ENCODE results near the gene PDE8B. TPM values are rescaled to one million over a fixed set of nuclear protein-coding genes. Genes with fewer than 3 reads are reported as not detected.
A peak's percentile ranks its signal among the peaks of the same experiment; 100 is the strongest.

The PDE8B gene
- total RNA-seq (2014; rRNA removed) = 0.11 TPM in 1 of 2 replicates, not detected in the other
- polyA plus RNA-seq (2012) = 0.12 TPM

- no peak for DNase-seq (ENCODE audit: low read depth)
Measured at GRCh38 chr5:77210091-77210963, at the start of gene PDE8B. PDE8B (plus strand) TSS chr5:77210680; CDS start chr5:77210926, 246 bp downstream.

GRCh38 chr5:77163453-77163852 is 47.0 kb upstream of the PDE8B start:
- DNase-seq (ENCODE audit: low read depth) = no peak

GRCh38 chr5:77167063-77167462 is 43.4 kb upstream of the PDE8B start:
- no peak for DNase-seq (ENCODE audit: low read depth)

GRCh38 chr5:77167695-77168121 is 42.8 kb upstream of the PDE8B start:
- DNase-seq (ENCODE audit: low read depth) = peak; percentile 71

- peak; percentile 37 for DNase-seq (ENCODE audit: low read depth)
Measured at GRCh38 chr5:77168161-77168878, 42.2 kb upstream of the PDE8B start.

GRCh38 chr5:77168879-77169244 is 41.6 kb upstream of the PDE8B start:
- DNase-seq (ENCODE audit: low read depth) = no peak

GRCh38 chr5:77170196-77170890 is 40.1 kb upstream of the PDE8B start:
- DNase-seq (ENCODE audit: low read depth) = no peak

- DNase-seq (ENCODE audit: low read depth) = no peak
Measured at GRCh38 chr5:77171141-77171910, 39.2 kb upstream of the PDE8B start.

- no peak for DNase-seq (ENCODE audit: low read depth)
Measured at GRCh38 chr5:77172713-77173328, 37.7 kb upstream of the PDE8B start.

GRCh38 chr5:77174526-77174925 is 36.0 kb upstream of the PDE8B start:
- DNase-seq (ENCODE audit: low read depth) = no peak

- no peak for DNase-seq (ENCODE audit: low read depth)
Measured at GRCh38 chr5:77175231-77175630, 35.2 kb upstream of the PDE8B start.

- no peak for DNase-seq (ENCODE audit: low read depth)
Measured at GRCh38 chr5:77176429-77176828, 34.1 kb upstream of the PDE8B start.

GRCh38 chr5:77177576-77177975 is 32.9 kb upstream of the PDE8B start:
- no peak for DNase-seq (ENCODE audit: low read depth)

GRCh38 chr5:77180167-77181081 is 30.1 kb upstream of the PDE8B start:
- no peak for DNase-seq (ENCODE audit: low read depth)

GRCh38 chr5:77181173-77181572 is 29.3 kb upstream of the PDE8B start:
- DNase-seq (ENCODE audit: low read depth) = no peak

GRCh38 chr5:77181596-77182304 is 28.7 kb upstream of the PDE8B start:
- no peak for DNase-seq (ENCODE audit: low read depth)

GRCh38 chr5:77182367-77182766 is 28.1 kb upstream of the PDE8B start:
- DNase-seq (ENCODE audit: low read depth) = no peak

GRCh38 chr5:77186652-77187370 is 23.7 kb upstream of the PDE8B start:
- no peak for DNase-seq (ENCODE audit: low read depth)

Measured in LHCN-M2 (cell line).